ENCODE results near the gene RHOF.
"Not testable (repeated sequence)": the region's sequence is repeated elsewhere in the genome, so short reads cannot be mapped to it uniquely, and the experiment has no call there.

RHOF gene

DNA sequence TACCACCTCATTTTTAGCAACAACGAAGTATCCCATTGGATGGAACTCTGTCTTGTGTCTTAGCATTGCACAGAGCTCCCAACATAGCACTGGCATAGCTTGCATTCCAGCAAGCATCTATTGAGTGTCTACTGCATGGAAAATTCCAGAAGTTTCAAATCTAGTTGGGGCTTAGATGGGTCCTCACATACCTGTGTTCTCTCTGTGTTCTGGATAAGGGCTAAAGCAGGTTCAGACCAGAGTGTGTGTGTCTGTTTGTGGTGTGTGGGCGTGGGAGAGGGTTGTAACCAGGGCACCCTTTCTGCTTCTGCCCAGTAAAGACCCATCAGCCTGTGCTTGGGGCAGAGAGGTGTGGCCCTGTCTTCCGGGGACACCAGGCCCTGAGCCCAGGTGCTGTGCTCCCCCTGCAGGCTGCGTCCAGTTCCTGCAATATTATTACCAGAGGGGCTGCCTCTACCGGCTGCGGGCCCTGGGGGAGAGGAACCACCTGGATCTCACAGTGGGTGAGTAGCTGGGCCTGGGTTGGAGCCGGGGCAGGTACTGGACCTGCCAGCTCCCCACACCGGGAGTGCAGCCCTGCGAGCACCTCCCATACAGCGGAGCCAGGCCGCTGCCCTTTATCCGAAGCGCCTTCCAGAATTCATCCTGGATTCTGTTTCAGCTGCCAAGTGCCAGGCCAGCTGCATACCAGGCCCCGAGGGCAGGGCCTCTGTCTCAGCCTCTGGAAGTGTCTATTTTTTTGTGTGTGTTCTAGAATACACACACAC, 20.3 kb downstream of the RHOF start:
- DNase-seq = peak; percentile 46

DNA sequence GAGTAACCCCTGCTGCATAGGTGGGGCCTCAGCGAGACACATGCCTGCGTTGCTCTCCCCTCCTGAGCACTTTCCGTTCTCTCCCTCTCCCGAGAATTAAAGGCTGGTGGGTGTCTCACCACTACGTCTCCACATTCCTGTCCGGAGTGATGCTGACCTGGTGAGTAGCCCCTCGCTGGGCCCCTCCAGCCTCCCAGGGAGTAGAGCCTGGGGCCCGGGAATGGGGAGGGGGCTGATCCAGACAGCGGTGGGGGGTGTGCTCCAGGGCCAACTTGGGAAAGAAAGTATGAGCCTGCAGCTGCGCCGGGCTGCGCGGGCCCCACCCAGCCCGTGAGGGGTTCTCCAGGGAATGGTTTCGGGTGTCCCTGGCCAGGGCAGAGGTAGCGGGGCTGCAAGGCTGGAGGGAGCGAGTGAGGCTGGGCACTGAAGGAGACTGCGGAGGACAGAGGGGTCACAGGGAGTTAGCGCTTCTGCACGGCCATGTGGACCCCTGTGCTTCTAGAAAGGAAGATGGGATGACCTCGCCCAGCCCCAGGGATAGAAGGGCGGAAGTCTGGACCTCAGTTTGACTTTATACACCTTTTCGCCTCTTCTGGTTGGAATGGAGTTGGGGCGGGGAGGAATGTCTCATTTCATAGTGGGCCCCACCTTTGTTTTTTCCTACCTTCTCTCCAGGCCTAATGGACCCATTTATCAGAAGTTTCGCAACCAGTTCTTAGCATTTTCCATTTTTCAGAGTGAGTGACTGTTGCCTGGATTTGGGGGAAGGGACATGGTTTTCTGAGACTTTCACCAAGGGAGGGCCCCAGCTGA, 22.5 kb downstream of the RHOF start:
- no peak for DNase-seq

DNA sequence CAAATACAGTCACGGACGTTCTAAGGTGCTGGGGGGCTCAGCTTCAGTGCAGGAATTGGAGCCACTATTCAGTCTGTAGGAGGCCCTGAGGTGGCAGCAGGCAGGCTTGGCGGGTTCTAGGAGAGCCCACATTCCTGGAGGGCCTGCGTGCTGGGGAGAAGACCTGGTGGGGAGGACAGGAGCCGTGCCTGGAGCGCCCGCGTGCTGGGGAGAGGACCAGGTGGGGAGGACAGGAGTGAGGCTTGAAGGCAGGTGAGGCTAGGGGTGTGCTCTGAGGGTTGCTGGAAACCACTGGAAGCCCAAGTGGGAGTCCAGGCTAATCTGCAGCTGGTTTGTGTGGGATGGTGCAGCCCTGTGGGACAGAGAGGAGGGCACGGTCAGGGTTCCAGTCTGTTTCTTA, 23.1 kb downstream of the RHOF start:
- no peak for DNase-seq

DNA sequence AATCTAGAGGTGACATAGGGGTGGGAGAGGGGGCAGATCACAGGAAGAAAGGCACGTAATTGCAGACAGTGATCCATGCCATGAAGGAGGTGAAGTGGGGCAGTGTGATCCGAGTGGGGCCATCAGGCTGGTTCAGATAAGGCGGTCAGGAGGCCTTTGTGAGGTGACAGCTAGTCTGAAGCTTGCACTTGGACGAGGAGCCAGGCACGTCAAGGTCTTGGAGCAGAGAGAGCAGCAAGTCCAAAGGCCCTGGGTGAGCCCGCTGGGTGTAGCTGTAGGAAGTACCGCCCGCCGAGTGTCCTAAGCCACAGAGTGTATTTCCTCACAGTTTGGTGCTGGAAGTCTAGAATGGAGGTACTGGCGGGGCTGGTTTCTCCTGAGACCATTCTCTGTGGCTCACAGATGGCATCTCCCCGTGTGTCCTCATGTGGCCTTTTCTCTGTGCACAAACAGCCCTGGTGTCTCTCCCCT, 23.6 kb downstream of the RHOF start:
- no peak for DNase-seq

DNA sequence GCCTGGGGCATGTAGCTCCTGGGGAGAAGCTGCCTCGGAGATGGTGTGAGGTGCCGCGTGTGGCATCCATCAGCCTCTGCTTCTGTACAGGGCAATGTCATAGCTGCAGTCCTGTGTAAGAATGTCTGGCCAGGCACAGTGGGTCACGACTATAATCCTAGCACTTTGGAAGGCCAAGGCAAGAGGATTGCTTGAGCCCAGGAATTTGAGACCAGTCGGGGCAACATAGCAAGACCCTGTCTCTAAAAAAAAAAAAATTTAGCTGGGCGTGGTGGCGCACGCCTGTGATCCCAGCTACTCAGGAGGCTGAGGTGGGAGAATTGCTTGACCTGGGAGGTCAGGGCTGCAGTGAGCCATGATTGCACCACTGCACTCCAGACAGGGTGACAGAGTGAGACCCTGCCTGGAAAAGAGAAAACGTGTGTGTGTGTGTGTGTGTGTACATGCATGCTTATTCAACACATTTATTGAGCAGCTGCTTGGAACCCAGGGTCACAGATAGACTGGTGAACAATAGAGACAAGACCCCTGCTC, 24.1 kb downstream of the RHOF start:
- DNase-seq = no peak

DNA sequence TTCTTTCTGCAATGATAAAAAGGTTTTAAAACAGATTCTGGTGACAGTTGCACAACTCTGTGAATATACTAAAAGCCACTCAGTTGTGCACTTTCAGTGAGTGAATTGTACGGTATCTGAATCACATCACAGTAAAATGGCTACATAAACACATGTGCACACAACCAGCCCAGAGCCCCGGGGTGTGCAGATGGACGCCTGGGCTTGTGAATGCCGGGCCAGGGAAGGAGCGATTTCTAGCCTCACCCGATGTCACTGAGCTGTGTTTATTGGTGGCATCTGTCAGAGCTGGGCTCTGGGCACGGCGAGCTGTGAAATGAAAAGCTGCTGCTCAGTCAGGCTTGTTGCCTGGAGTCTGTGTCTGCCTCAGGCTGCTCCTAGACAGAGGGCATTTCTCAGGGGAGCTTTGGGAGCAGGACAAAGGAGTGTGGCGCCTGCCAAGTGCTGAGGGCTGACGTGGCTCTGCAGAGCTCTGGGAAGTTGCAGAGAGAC, 25.9 kb downstream of the RHOF start:
- peak; percentile 16 for DNase-seq

DNA sequence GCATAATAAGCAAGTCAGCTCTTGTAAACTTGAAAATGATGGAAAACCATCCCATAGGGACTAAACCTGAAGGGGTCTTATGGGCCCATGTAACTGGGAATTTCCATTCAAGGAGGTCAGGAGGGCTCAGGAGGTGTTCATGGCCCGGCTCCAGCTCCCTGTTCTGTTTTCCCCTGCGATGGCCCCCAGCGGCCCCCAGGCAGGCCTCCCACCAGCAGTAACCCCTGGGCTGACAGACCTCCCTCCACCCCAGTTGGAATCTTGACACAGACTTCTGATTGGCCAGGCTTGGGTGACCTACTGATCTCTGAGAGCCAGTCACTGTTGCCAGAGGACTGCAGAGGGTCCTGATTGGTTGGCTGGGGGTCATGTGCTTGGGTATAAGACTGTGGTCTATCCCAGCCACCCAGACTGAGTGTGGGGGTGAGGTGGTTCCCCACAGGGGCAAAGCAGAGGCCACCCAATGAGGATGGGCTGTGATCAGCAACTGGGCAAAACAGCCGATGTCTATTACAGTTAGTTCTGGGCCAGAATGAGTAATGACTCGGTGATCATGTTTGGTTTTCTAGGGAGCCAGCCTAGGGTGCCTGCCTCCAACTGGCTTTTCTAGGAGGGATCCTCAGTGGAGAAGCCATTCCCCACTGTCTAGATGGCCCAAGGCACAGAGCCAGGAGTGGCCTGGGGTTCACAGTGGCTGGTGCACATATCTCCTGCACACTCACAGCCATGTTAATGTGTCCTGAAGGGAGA, 27.0 kb downstream of the RHOF start:
- no peak for DNase-seq

DNA sequence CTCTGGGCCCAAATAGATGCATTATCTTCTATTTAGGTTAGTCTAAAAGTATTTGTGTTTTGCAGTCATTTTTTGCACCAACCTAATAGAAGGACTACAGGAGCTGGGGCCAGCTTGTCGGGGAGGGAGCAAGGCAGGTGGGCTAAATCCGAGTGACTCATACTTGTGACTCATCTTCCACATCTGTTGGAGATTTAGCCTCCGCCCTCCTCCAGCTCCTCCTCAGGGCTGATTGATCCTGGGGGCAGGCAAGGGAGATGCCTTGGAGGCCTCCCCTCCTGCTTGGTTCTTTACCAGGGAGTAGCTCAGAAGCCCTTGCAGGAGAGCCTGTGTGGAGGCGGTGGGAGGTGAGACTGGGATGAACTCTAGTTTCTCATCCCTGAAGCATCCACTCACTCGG, 27.9 kb downstream of the RHOF start:
- no peak for DNase-seq

DNA sequence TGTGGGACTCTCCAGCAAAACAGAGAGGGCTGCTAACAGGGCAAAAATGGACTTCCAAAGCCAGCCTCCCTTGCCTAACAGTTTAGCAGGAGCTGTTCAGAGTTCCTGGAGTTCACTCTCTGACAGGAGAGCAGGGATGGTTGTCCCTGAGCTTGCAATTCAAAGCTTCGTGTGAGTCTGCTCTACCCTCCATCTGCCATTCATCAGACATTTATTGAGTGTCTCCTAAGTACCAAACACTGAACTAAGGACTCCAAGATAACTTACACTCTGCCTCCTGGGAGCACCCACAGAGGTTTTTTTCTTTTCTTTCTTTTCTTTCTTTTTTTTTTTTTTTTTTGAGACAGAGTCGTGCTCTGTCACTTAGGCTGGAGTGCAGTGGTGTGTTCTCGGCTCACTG, 28.7 kb downstream of the RHOF start:
- DNase-seq = no peak

DNA sequence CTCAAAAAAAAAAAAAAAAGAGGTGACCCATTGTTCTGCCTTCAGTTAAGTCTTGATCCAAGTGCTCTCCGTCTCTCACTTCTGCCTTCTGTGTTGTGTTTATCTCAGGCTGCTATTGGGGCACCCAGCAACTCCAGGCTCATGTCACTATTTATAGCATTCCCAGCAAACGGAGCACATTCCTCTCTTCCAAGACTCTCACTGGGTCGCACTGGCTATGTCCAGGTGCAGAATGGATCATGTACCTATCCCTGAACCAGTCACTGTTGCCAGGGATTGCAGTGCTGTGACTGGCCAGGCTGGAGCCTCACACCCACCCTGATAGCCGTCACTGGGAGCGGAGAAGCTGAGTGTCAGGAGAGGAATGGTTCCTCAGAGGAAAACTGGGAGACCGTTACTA, 31.2 kb downstream of the RHOF start:
- no peak for DNase-seq

DNA sequence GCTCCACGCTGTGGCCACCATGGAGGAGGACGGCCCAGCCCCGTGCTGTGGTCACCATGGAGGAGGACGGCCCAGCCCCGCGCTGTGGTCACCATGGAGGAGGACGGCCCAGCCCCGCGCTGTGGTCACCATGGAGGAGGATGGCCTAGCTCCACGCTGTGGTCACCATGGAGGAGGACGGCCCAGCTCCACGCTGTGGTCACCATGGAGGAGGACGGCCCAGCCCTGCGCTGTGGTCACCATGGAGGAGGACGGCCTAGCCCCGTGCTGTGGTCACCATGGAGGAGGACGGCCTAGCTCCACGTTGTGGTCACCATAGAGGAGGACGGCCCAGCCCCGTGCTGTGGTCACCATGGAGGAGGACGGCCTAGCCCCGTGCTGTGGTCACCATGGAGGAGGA, 35.0 kb downstream of the RHOF start:
- DNase-seq = not testable (repeated sequence)

DNA sequence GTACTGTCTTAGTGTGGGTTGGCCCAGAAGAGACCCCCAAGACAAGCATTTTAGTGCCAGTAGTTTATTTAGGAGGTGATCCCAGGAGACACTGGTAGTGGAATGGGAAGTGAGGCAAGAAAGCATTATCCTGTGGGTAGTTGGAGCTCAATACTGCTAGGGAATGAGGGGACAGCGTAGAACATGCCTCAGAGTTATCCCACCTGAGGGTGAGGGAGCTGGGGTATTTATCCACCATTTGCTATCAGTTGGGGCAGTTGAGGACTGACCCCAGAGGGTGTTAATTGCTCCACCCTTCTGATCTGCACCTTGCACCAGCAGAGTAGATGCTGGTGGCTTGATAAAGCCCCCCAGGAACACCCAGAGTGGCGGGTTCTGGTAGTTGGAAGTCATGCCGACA, 37.9 kb downstream of the RHOF start:
- no peak for DNase-seq

DNA sequence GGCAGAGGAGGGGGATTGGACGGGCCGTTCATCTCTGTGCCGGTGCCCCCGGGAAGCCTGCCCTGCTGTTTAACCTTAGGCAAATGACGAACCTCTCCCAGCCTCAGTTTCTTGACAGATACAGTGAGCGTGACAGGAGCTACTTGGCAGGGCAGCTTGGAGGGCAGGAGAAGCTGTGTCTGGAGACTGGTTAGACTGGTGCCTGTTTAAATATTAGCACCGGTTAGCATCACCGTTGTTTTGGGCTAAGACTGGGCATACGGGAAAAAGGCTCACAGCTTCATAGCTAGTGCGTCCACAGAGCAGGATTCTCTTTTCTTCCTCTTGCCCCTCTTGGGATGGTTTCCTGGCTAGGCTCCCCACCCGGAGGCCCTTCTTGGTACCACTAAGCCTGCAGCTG, 38.7 kb downstream of the RHOF start:
- no peak for DNase-seq

DNA sequence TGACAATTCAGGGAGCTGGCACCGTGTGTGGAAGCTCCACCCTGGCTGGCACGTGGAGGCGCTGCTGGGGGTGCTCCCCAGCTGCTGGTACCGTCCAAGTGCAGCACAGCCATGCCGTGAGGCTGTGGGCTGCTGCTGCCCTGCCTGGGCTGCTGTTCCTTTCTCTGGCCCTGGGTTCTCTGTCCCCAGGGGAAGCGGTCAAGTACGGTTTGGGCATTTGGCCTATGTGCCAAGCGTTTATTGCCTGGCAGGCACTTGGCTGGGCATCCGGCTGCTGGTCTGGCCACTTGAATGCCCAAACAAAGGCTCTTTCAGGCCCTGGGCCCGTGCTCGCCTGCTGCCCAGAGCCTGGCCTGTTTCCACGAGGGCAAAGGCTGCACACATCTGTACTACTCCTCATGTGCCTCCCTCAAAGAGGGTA, 39.6 kb downstream of the RHOF start:
- no peak for DNase-seq

DNA sequence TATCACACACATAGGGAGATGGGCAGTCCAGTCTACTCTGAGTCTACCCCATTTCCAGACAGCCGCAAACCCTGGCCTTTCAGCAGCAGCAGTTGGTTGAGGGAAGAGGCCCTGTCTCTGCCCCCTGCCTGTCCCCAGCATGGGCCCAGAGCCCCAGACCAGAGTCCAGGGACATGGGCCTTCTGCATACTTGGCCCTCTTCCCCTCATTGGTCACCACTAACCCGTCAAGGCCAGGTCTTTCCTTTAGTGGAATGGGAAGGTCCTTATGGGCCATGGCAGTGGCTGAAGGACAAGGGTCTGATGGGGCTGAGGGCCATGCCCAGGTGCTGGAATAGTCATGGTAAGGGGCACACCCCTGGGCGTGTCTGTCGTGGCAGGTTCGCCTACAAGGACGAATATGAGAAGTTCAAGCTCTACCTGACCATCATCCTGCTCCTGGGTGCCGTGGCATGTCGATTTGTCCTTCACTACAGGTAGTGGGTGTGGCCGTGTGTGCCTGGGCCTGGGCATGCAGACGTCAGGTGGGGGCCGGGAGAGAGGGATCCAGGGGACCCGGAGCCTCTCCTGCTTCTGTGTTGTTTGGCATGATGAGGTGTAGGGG, 41.6 kb downstream of the RHOF start:
- DNase-seq = no peak

DNA sequence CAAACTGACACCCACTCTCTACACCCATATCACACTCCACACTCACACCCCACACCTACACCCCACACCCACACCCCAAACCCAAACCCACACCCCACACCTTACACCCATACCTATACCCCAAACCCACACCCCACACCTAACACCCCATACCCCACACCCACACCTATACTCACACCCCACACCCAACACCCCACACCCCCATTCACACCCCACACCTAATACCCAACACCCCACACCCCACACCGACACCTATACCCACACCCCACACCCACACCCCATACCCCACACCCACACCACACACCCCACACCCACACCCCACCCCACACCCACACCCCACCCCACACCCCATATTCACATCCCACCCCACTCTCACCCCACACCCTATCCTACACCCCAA, 42.5 kb downstream of the RHOF start:
- no peak for DNase-seq

DNA sequence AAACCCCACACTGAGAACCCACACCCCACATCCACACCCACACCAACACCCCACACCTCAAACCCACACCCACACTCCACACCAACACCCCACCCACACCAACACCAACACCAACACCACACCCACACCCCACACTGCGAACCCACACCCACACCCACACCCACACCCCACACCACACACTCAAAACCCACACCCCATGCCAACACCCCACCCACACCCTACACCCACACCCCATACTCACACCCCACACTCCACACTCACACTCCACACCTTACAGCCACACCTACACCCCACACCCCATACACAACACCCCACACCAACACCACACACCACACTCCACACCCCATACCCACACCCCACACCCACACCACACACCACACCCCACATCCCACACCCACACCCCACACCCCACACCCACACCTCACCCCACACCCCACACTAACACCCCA, 43.0 kb downstream of the RHOF start:
- no peak for DNase-seq

DNA sequence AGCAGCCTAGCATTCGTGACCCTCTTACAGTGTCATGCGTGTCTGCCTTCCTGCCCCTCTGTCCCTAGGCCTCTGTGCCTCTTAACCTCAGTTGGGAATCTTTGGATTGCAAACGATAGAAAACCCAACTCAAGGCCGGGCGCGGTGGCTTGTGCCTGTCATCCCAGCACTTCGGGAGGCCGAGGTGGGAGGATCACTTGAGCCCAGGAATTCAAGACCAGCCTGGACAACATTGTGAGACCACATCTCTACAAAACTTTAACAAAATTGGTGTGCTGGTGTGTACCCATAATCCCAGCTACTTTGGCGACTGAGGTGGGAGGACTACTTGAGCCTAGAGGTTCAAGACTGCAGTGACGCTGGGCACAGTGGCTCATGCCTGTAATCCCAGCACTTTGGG, 44.2 kb downstream of the RHOF start:
- no peak for DNase-seq

DNA sequence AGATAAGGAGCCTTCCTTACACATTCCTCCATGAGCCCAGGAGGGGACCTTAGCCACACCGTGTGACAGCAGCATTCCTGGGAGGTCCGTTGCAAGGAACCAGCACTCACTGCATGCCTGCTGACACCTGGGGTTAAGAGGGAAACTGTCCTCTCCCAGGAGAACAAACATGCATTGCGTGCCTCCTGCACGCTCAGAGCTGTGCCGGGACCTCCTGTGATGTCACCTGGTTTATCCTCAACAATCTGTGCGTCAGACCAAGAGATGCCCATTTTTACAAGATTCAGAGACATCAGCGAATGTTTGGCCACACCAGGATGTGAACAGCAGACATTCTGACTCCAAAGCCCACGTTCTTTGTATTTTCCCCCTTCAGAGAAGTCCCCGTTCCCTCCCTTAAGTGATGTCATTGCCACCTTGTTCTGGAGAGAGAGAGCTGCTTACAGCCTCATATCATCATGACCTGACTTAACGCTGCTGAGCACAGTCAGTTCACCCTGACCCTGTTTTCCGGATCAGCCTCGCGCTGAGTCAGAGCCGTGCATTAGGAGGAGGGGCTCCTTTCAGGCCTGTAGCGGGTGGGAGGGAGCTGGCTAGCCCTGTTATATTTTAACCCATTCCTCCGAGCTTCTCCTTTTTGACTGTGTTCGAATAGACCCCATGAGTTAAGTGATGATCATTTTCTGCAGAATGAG, 44.8 kb downstream of the RHOF start:
- DNase-seq = no peak

DNA sequence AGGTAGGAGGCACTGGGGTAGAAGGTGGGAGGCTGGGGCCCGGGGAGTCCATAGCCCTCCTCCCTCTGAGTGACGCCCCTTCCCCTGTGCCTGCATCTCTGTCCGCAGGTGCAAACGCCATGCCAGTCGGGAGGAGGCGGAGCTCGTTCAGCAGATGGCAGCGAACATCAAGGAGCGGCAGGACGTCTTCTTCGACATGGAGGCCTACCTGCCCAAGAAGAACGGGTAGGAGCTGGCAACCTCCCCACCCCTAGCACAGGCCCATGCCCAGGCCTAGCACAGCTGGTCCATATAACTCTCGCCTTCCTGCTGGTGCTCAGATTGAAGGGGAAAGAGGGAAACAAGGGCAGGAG, 45.3 kb downstream of the RHOF start:
- DNase-seq = no peak

DNA sequence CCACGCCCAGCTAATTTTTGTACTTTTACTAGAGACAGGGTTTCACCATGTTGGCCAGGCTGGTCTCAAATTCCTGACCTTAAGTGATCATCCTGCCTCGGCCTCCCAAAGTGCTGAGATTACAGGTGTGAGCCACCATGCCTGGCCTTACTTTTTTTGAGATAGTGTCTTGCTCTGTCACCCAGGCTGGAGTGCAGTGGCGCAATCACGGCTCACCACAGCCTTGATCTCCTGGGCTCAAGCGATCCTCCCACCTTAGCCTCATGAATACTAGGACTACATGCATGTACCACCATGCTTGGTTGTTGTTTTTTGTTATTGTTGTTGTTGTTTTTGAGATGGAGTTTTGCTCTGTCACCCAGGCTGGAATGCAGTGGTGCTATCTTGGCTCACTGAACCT, 47.9 kb downstream of the RHOF start:
- DNase-seq = not testable (repeated sequence)

DNA sequence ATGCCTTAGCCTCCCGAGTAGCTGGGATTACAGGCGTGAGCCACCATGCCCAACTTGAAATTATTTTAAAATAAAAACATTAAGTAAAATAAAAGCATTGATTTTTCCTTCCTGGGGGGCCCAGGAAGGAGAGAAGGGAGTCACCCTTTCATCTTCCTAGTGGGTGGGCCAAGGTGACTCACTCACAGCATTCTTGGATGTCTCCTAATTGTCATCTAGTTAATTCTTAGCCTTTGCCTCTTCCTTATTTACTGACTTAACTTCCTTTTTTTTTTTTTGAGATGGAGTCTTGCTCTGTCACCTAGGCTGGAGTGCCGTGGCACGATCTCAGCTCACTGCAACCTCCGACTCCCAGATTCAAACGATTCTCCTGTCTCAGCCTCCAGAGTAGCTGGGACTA, 51.7 kb downstream of the RHOF start:
- DNase-seq = no peak

Measured in DMS153 (cell line).